Lower lobe of right lung (tissue), 2 donors: Measurements from ENCODE around the gene MIB1. TPM values are rescaled to one million over a fixed set of nuclear protein-coding genes. Genes with fewer than 3 reads are reported as not detected.
"Not testable (repeated sequence)": the region's sequence is repeated elsewhere in the genome, so short reads cannot be mapped to it uniquely, and the experiment has no call there.

Source experiments
- ATAC-seq, 2 donors: fragments of 200-7000 bp; cut with Tn5 transposase; one replicate each; pipeline ENCODE4 v1.9.1; 2020 to 2022; ENCODE audit warnings: mild to moderate bottlenecking in 2 of 2, moderate library complexity in 2 of 2
- DNase-seq: peaks from one replicate; pipeline ENCODE4 v3.0.0-alpha.2; 2020
- H3K27ac ChIP-seq: fragments of 200-600 bp; one replicate; pipeline ENCODE4 v1.8.0; 2022
- H3K27me3 ChIP-seq: fragments of 200-600 bp; one replicate; pipeline ENCODE4 v1.8.0; 2022; ENCODE audit warnings: low read depth
- H3K36me3 ChIP-seq: fragments of 200-600 bp; one replicate; pipeline ENCODE4 v1.8.0; 2022; ENCODE audit warnings: mild to moderate bottlenecking
- H3K4me1 ChIP-seq: fragments of 200-600 bp; one replicate; pipeline ENCODE4 v1.8.0; 2022
- H3K4me3 ChIP-seq: fragments of 200-600 bp; one replicate; pipeline ENCODE4 v1.8.0; 2022; ENCODE audit warnings: mild to moderate bottlenecking
- H3K9me3 ChIP-seq: fragments of 200-600 bp; one replicate; pipeline ENCODE4 v1.8.0; 2022
- CTCF ChIP-seq: fragments of 200-600 bp; IDR thresholded peaks from one replicate; pipeline ENCODE4 v1.8.0; 2022; ENCODE audit warnings: antibody characterized with exemption, mild to moderate bottlenecking
- intact Hi-C: fragments of 100-400 bp; cut with DNase I; formaldehyde crosslinking; loops from one replicate; pipeline ENCODE4 v1.11.0; 2022
- total RNA-seq: library from RNA; stranded (reverse); fragmentation: NEBNext Ultra II Directional; extraction: Animal tissue kit (Norgen Biotek cat#: 25700); gene quantifications from one replicate; pipeline ENCODE4 v1.2.1, GENCODE V29; 2021
- donor health status: DM: no; HTN: yes; CAD: no; lungs with severe emphysema.

MIB1 gene
- total RNA-seq, 1 donor from 2014 or later, result 29.3 TPM

- Histone ChIP-seq H3K4me1 (no peaks in the 10 kb centered on the region), H3K36me3 (peaks cover 44% of the 10 kb centered on the region), H3K27me3 (no peaks in the 10 kb centered on the region), H3K4me3 (no peak overlapping the region), H3K27ac (no peak overlapping the region), H3K9me3 (no peaks in the 10 kb centered on the region)
- no peak for DNase-seq
- intact Hi-C loops, result no loop called here
- no peak for TF ChIP-seq CTCF
- peak in 1 of 2 donors; percentile 16 for ATAC-seq
Observed at GRCh38 chr18:21777814-21778213, 37.2 kb downstream of the MIB1 start.

GRCh38 chr18:21786526-21786925 lies 45.9 kb downstream of the MIB1 start:
- Histone ChIP-seq H3K9me3 (peaks cover 13% of the 10 kb centered on the region), H3K36me3 (peaks cover 62% of the 10 kb centered on the region), H3K4me1 (no peaks in the 10 kb centered on the region), H3K27ac (no peak overlapping the region), H3K4me3 (no peak overlapping the region), H3K27me3 (no peaks in the 10 kb centered on the region)
- DNase-seq (no peak), ATAC-seq (no peak)
- TF ChIP-seq CTCF, result no peak
- intact Hi-C loops, result no loop called here

- H3K9me3 ChIP-seq, H3K4me1 ChIP-seq, H3K27me3 ChIP-seq, H3K4me3 ChIP-seq, DNase-seq, ATAC-seq, intact Hi-C loops, H3K27ac ChIP-seq: not testable (repeated sequence)
- H3K36me3 ChIP-seq, result peaks cover 21% of the 10 kb centered on the region
Observed at GRCh38 chr18:21796089-21796488, 55.5 kb downstream of the MIB1 start.

- intact Hi-C loops, result no loop called here
- DNase-seq, result no peak
- no peaks in the 10 kb centered on the region for H3K9me3 ChIP-seq
Observed at GRCh38 chr18:21798126-21798525, 57.5 kb downstream of the MIB1 start.

GRCh38 chr18:21799721-21800120 lies 59.1 kb downstream of the MIB1 start:
- peaks cover 13% of the 10 kb centered on the region for H3K36me3 ChIP-seq
- intact Hi-C loops, result no loop called here
- no peak overlapping the region for H3K27ac ChIP-seq

More at GRCh38 chr18:21798126-21798525, 57.5 kb downstream of the MIB1 start:
- no peak overlapping the region for H3K4me3 ChIP-seq
- no peak for TF ChIP-seq CTCF
- H3K27me3 ChIP-seq, result no peaks in the 10 kb centered on the region
- ATAC-seq, result no peak
- peaks cover 6% of the 10 kb centered on the region for H3K36me3 ChIP-seq
- no peaks in the 10 kb centered on the region for H3K4me1 ChIP-seq
- H3K27ac ChIP-seq, result no peak overlapping the region

GRCh38 chr18:21803495-21803894 lies 62.9 kb downstream of the MIB1 start:
- H3K27ac ChIP-seq, result no peak overlapping the region
- ATAC-seq, result no peak
- H3K4me3 ChIP-seq, result no peak overlapping the region
- no peaks in the 10 kb centered on the region for H3K27me3 ChIP-seq
- TF ChIP-seq CTCF, result no peak
- no peak for DNase-seq
- intact Hi-C loops, result no loop called here
- H3K9me3 ChIP-seq, result no peaks in the 10 kb centered on the region
- H3K36me3 ChIP-seq, result peaks cover 23% of the 10 kb centered on the region
- no peaks in the 10 kb centered on the region for H3K4me1 ChIP-seq

More at GRCh38 chr18:21799721-21800120, 59.1 kb downstream of the MIB1 start:
- Histone ChIP-seq H3K9me3 (no peaks in the 10 kb centered on the region), H3K4me1 (no peaks in the 10 kb centered on the region), H3K27me3 (no peaks in the 10 kb centered on the region), H3K4me3 (no peak overlapping the region)
- ATAC-seq (no peak), DNase-seq (no peak)
- no peak for TF ChIP-seq CTCF
